BE2C (cell line): ENCODE results near the gene DHX58.

Experiments used
- DNase-seq: peaks from one replicate; pipeline ENCODE4 v3.0.0-alpha.2; 2020
- H3K27me3 ChIP-seq: fragments of 250-450 bp; sonication (Bioruptor Pico); 2 replicates; pipeline ENCODE4 v1.5.1; 2020; ENCODE audit warnings: mild to moderate bottlenecking
- H3K36me3 ChIP-seq: fragments of 250-450 bp; sonication (Bioruptor Pico); 2 replicates; pipeline ENCODE4 v1.5.1; 2020; ENCODE audit warnings: mild to moderate bottlenecking
- H3K4me1 ChIP-seq: fragments of 250-450 bp; sonication (Bioruptor Pico); 2 replicates; pipeline ENCODE4 v1.5.1; 2020
- H3K4me3 ChIP-seq: 2 replicates; pipeline ENCODE4 v1.5.1; 2011; ENCODE audit warnings: low read depth, low read length
- H3K9me3 ChIP-seq: fragments of 250-450 bp; sonication (Bioruptor Pico); 2 replicates; pipeline ENCODE4 v1.5.1; 2020
- TF ChIP-seq, protein P1 (sequence below): IDR thresholded peaks from 2 replicates; pipeline ENCODE4 v1.5.1; 2012; ENCODE audit warnings: mild to moderate bottlenecking, low read depth, low read length

The DHX58 gene

DNA sequence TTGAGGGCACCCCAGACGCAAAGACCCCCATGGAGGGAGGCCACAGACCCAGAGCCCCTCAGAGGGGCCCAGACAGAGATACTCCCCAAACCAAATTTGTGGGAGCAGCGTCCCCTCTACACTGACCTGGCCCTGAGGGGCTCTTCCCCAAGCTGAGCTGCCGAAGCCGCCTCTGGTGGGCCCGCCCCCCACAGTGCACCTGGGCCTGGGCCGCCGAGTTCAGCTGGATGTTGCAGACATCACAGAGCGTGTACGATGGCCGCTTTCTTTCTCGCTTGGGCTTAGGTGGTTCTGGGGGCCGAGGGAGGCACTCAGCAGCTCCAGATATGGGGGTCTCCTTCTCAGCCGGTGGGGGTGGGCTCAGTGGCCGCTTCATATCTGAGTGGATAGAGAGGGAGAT, 49.8 kb downstream of the DHX58 start:
- no peaks in the 10 kb centered on the region for H3K36me3 ChIP-seq
- H3K9me3 ChIP-seq: no peaks in the 10 kb centered on the region
- TF ChIP-seq, protein P1, sequence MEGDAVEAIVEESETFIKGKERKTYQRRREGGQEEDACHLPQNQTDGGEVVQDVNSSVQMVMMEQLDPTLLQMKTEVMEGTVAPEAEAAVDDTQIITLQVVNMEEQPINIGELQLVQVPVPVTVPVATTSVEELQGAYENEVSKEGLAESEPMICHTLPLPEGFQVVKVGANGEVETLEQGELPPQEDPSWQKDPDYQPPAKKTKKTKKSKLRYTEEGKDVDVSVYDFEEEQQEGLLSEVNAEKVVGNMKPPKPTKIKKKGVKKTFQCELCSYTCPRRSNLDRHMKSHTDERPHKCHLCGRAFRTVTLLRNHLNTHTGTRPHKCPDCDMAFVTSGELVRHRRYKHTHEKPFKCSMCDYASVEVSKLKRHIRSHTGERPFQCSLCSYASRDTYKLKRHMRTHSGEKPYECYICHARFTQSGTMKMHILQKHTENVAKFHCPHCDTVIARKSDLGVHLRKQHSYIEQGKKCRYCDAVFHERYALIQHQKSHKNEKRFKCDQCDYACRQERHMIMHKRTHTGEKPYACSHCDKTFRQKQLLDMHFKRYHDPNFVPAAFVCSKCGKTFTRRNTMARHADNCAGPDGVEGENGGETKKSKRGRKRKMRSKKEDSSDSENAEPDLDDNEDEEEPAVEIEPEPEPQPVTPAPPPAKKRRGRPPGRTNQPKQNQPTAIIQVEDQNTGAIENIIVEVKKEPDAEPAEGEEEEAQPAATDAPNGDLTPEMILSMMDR: no peak
- no peak for DNase-seq
- H3K4me1 ChIP-seq: peaks cover 3% of the 10 kb centered on the region
- H3K27me3 ChIP-seq: no peaks in the 10 kb centered on the region
- no peak overlapping the region for H3K4me3 ChIP-seq

DNA sequence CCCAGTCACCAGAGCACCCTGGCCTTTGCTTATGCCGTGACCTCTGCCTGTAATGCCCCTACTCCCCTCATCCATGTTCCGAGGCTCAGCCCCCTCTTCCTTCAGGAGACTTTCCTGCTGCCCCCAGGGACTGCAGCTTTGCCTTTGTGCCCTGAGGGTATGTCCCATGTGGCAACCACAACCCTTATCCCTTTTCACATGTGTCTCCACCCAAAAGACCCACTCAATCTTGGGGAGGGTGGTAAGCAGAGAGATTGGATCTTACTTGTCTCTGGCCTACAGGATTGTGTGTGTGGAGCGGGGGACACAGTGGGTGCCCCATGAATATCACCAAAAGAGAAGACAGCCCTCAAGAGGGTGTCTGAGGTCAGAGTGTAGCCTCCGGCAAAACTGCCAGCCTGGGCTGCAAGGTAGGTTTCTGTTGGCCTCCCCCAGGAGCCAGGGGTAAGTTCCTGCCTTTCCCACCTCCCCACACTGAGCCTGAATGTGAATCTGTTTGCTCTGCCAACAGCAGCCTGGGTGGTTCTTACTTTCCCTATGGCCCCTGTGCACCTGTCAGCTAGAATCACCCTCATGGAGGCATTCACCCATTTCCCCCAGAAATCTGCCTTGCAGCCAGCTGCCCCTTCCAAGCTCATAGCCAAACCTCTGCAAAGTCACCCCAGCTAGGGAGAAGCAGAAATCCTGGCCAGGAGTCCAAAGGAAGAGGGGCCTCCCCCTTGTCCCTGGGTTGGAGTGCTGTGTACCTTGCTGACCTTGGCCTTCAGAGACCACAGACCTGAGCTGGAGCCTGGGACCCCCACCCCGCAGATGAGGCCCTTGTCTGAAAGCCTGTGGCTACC, 50.6 kb downstream of the DHX58 start:
- TF ChIP-seq, protein P1: no peak
- Histone ChIP-seq H3K36me3 (no peaks in the 10 kb centered on the region), H3K4me3 (no peak overlapping the region), H3K27me3 (no peaks in the 10 kb centered on the region), H3K4me1 (no peaks in the 10 kb centered on the region), H3K9me3 (no peaks in the 10 kb centered on the region)
- no peak for DNase-seq

DNA sequence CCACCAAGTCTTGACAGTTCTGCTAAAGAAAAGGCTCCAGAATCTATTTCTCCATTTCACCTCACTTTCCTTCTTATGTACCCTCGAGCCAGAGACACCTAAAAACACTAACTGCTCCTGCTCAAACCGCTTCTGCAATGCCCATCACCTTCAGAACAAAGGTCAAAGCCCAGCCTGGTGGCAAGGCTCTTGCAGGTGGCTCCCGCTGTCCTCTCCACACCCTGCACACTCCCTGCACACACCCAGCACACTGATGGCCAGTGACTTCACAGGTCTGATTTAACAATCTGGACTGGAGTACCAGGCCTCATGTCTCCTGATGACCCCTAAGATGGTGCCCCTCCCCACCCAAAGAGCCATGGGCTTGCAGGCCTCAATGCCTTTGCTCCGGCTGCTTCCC, 52.3 kb downstream of the DHX58 start:
- TF ChIP-seq, protein P1: no peak
- Histone ChIP-seq H3K4me3 (no peak overlapping the region), H3K36me3 (no peaks in the 10 kb centered on the region), H3K27me3 (no peaks in the 10 kb centered on the region), H3K9me3 (no peaks in the 10 kb centered on the region), H3K4me1 (no peaks in the 10 kb centered on the region)
- no peak for DNase-seq

DNA sequence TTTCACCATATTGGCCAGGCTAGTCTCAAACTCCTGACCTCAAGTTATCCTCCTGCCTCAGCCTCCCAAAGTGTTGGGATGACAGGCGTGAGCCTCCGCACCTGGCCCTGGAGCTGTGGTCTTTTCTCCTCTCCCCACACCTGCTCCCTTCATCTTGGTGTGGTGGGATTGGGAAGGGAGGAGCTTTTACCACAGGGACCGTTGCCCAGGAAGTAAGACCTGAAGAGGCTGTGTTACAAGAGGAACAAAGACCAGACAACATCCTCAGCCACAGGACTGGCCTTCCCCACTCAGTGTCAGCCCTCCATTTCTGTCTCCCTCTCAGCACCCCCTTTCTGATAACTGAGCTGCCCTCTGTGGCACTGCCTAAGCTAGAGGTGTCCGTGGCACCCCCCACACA, 52.7 kb downstream of the DHX58 start:
- H3K27me3 ChIP-seq: no peaks in the 10 kb centered on the region
- H3K9me3 ChIP-seq: no peaks in the 10 kb centered on the region
- TF ChIP-seq, protein P1: no peak
- no peaks in the 10 kb centered on the region for H3K4me1 ChIP-seq
- H3K4me3 ChIP-seq: no peak overlapping the region
- no peaks in the 10 kb centered on the region for H3K36me3 ChIP-seq
- DNase-seq: no peak

DNA sequence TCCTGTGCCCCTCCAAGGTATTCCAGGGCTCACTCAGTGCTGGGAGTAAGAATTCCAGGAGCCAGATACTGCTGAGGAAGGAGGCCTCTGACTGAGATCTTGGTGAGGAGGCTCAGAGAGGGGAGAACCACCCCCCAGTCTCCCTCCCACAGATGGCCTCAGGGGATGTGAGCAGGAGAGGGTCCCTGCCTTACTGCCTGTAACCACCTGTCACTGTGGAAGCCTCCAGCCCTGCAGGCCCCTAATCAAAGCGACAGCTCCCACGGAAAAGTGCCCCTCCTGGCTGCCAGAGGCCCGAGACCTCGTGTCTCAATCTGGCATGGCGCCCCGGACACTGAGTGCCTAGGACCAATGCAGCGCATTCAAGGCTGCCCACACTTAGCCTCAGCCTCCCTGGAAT, 54.5 kb downstream of the DHX58 start:
- Histone ChIP-seq H3K36me3 (no peaks in the 10 kb centered on the region), H3K9me3 (no peaks in the 10 kb centered on the region), H3K27me3 (no peaks in the 10 kb centered on the region), H3K4me1 (no peaks in the 10 kb centered on the region), H3K4me3 (no peak overlapping the region)
- no peak for DNase-seq
- TF ChIP-seq, protein P1: no peak

DNA sequence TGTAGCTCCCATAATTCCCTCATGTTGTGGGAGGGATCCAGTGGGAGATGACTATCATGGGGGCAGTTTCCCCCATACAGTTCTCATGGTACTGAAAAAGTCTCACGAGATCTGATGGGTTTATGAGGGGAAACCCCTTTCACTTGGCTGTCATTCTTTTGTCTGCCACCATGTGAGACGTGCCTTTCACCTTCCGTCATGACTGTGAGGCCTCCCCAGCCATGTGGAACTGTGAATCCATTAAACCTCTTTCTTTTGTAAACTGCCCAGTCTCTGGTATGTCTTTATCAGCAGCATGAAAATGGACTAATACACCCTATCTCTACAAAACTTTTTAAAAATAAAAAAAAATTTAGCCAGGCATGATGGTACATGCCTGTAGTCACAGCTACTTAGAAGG, 55.9 kb downstream of the DHX58 start:
- Histone ChIP-seq H3K4me1 (no peaks in the 10 kb centered on the region), H3K27me3 (no peaks in the 10 kb centered on the region), H3K4me3 (no peak overlapping the region), H3K36me3 (no peaks in the 10 kb centered on the region), H3K9me3 (no peaks in the 10 kb centered on the region)
- TF ChIP-seq, protein P1: no peak
- no peak for DNase-seq
